H9 (cell line): ENCODE measurements around the gene EFCAB6. TPM values are rescaled to one million over a fixed set of nuclear protein-coding genes. Genes with fewer than 3 reads are reported as not detected.

Source experiments
- DNase-seq: peaks from one replicate; pipeline ENCODE4 v3.0.0-alpha.2; 2017
- H2AFZ ChIP-seq: one replicate; pipeline ENCODE4 v1.6.1; 2013; ENCODE audit warnings: mild to moderate bottlenecking, low read length, control low read depth, moderate library complexity
- H2AK5ac ChIP-seq: 2 replicates; pipeline ENCODE4 v1.6.1; 2013; ENCODE audit warnings: low read length, control low read depth, mixed read lengths; ENCODE audit not compliant: insufficient read length
- H2BK120ac ChIP-seq: one replicate; pipeline ENCODE4 v1.6.1; 2013; ENCODE audit warnings: low read depth, mild to moderate bottlenecking, low read length, control low read depth, inconsistent platforms; ENCODE audit not compliant: poor library complexity, severe bottlenecking
- H2BK12ac ChIP-seq: 2 replicates; pipeline ENCODE4 v1.6.1; 2013; ENCODE audit warnings: low read length, control low read depth, mixed read lengths, low read depth; ENCODE audit not compliant: insufficient read length
- H2BK15ac ChIP-seq: 2 replicates; pipeline ENCODE4 v1.6.1; 2013; ENCODE audit warnings: low read depth, low read length, control low read depth
- H2BK20ac ChIP-seq: one replicate; pipeline ENCODE4 v1.6.1; 2013; ENCODE audit warnings: low read depth, mild to moderate bottlenecking, low read length, control low read depth, inconsistent platforms; ENCODE audit not compliant: poor library complexity, severe bottlenecking
- H2BK5ac ChIP-seq: 2 replicates; pipeline ENCODE4 v1.6.1; 2013; ENCODE audit warnings: low read length, control low read depth, mixed read lengths; ENCODE audit not compliant: insufficient read length
- H3K14ac ChIP-seq: 2 replicates; pipeline ENCODE4 v1.6.1; 2013; ENCODE audit warnings: low read length, control low read depth; ENCODE audit not compliant: insufficient read depth
- H3K18ac ChIP-seq: 2 replicates; pipeline ENCODE4 v1.6.1; 2013; ENCODE audit warnings: low read depth, mild to moderate bottlenecking, mixed read lengths, low read length, control low read depth; ENCODE audit not compliant: insufficient read length
- H3K23ac ChIP-seq: 2 replicates; pipeline ENCODE4 v1.6.1; 2013; ENCODE audit warnings: low read length, control low read depth, mixed read lengths, low read depth; ENCODE audit not compliant: insufficient read length
- H3K23me2 ChIP-seq: 2 replicates; pipeline ENCODE4 v1.6.1; 2013; ENCODE audit warnings: low read depth, mild to moderate bottlenecking, mixed read lengths, low read length, control low read depth; ENCODE audit not compliant: insufficient read length, poor library complexity, severe bottlenecking
- H3K27ac ChIP-seq: 2 replicates; pipeline ENCODE4 v1.5.1; 2013; ENCODE audit warnings: low read length, control low read depth, mixed read lengths, low read depth; ENCODE audit not compliant: insufficient read length
- H3K27me3 ChIP-seq: 2 replicates; pipeline ENCODE4 v1.6.1; 2013; ENCODE audit warnings: low read length, control low read depth, inconsistent platforms; ENCODE audit not compliant: insufficient read depth
- H3K4ac ChIP-seq: 2 replicates; pipeline ENCODE4 v1.6.1; 2013; ENCODE audit warnings: low read depth, mild to moderate bottlenecking, control low read depth, inconsistent platforms, low read length, moderate library complexity
- H3K4me1 ChIP-seq: 2 replicates; pipeline ENCODE4 v1.6.1; 2013; ENCODE audit warnings: low read length, control low read depth, inconsistent platforms; ENCODE audit not compliant: insufficient read depth
- H3K4me2 ChIP-seq: 2 replicates; pipeline ENCODE4 v1.6.1; 2013; ENCODE audit warnings: low read length, control low read depth, mixed read lengths; ENCODE audit not compliant: insufficient read length, insufficient read depth
- H3K56ac ChIP-seq: 2 replicates; pipeline ENCODE4 v1.6.1; 2013; ENCODE audit warnings: low read depth, mild to moderate bottlenecking, mixed read lengths, low read length, control low read depth; ENCODE audit not compliant: insufficient read length
- H3K79me1 ChIP-seq: 2 replicates; pipeline ENCODE4 v1.6.1; 2013; ENCODE audit warnings: low read depth, mild to moderate bottlenecking, moderate library complexity, low read length, control low read depth, inconsistent platforms; ENCODE audit not compliant: insufficient read depth, poor library complexity, severe bottlenecking
- H3K79me2 ChIP-seq: 2 replicates; pipeline ENCODE4 v1.6.1; 2013; ENCODE audit warnings: low read length, control low read depth, inconsistent platforms; ENCODE audit not compliant: insufficient read depth
- H3K9ac ChIP-seq: 2 replicates; pipeline ENCODE4 v1.6.1; 2013; ENCODE audit warnings: low read length, control low read depth, mixed read lengths; ENCODE audit not compliant: insufficient read length; ENCODE audit errors: extremely low read depth
- H3K9me3 ChIP-seq: one replicate; pipeline ENCODE4 v1.6.1; 2013; ENCODE audit warnings: low read depth, low read length, inconsistent platforms; ENCODE audit not compliant: control insufficient read depth
- H3T11ph ChIP-seq: one replicate; pipeline ENCODE4 v1.6.1; 2013; ENCODE audit warnings: mild to moderate bottlenecking, low read length, control low read depth, inconsistent platforms
- H4K20me1 ChIP-seq: one replicate; pipeline ENCODE4 v1.6.1; 2013; ENCODE audit not compliant: control insufficient read depth, insufficient read length, insufficient read depth
- H4K5ac ChIP-seq: 2 replicates; pipeline ENCODE4 v1.6.1; 2013; ENCODE audit warnings: low read depth, mild to moderate bottlenecking, mixed read lengths, low read length, control low read depth; ENCODE audit not compliant: insufficient read length
- H4K8ac ChIP-seq: replicated peaks from 2 replicates; pipeline ENCODE4 v1.6.1; 2013; ENCODE audit warnings: low read length, control low read depth, mixed read lengths, low read depth; ENCODE audit not compliant: insufficient read length
- H4K91ac ChIP-seq: 2 replicates; pipeline ENCODE4 v1.6.1; 2013; ENCODE audit warnings: low read depth, mild to moderate bottlenecking, moderate library complexity, mixed read lengths, low read length, control low read depth; ENCODE audit not compliant: insufficient read length
- H3K27ac Mint-ChIP-seq, 3 experiments: 2 replicates in 2 of 3; 3 replicates in 1 of 3; pipeline ENCODE4 v1.8.0; 2020 to 2021; ENCODE audit warnings: mixed read lengths in 3 of 3, mild to moderate bottlenecking in 1 of 3, moderate library complexity in 1 of 3
- H3K27me3 Mint-ChIP-seq: 2 replicates; pipeline ENCODE4 v1.8.0; 2021; ENCODE audit warnings: low read depth, mild to moderate bottlenecking, moderate library complexity, mixed read lengths
- H3K36me3 Mint-ChIP-seq, 3 experiments: 2 replicates in 2 of 3; 3 replicates in 1 of 3; pipeline ENCODE4 v1.8.0; 2020 to 2021; ENCODE audit warnings: low read depth in 3 of 3, mixed read lengths in 3 of 3; ENCODE audit not compliant: insufficient read depth in 1 of 3
- H3K4me1 Mint-ChIP-seq, 2 experiments: 2 replicates each; pipeline ENCODE4 v1.8.0; 2020; ENCODE audit warnings: mixed read lengths in 2 of 2
- H3K4me3 Mint-ChIP-seq, 2 experiments: 2 replicates in 1 of 2; 3 replicates in 1 of 2; pipeline ENCODE4 v1.8.0; 2020 to 2021; ENCODE audit warnings: mild to moderate bottlenecking in 2 of 2, mixed read lengths in 2 of 2, moderate library complexity in 1 of 2
- H3K9me3 Mint-ChIP-seq, 2 experiments: 2 replicates in 1 of 2; 3 replicates in 1 of 2; pipeline ENCODE4 v1.8.0; 2020; ENCODE audit warnings: mild to moderate bottlenecking in 2 of 2, mixed read lengths in 2 of 2, moderate library complexity in 1 of 2
- WGBS: extraction: QIAGEN DNeasy Blood & Tissue Kit; methylation state at CpG from one replicate; pipeline ENCODE4 v1.1.7; 2013; ENCODE audit warnings: missing lambda C conversion rate, low lambda C conversion rate, mixed read lengths; ENCODE audit not compliant: insufficient read length; ENCODE audit errors: extremely low coverage; 5-methylcytosine and 5-hydroxymethylcytosine counted together
- total RNA-seq: library from RNA; stranded (reverse); gene quantifications from 2 replicates; pipeline ENCODE4 v1.2.1, GENCODE V29; 2021
- TF ChIP-seq, protein P1 (sequence below): fragments of 200-600 bp; sonication (generic); conservative IDR thresholded peaks from 3 replicates; pipeline ENCODE4 v1.8.0; 2021; ENCODE audit warnings: antibody characterized with exemption, mild to moderate bottlenecking

The EFCAB6 gene
- total RNA-seq, 1 experiment from 2014 or later: 0.31 TPM

DNA sequence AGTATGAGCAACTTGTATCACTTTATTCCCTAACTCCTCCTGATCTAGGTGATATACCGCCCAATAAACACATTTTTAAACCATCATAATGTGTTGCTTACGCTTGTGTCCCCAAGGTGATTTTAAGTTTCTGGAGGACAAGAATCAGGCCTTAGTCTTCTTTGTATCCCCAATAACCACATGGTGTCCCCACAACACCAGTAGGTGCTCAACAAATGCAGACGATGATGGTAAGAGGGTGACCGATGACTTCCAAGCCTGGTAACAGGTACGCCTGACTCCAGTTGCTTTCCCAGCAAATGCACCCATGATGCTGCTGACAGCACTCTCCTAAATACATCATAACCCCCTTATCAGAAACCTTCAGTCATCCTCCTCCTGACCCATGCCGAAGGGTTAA lies 64.2 kb downstream of the EFCAB6 start:
- Histone ChIP-seq H3K4ac (no peak overlapping the region), H3K27me3 (no peaks in the 10 kb centered on the region), H3K23me2 (no peaks in the 10 kb centered on the region), H4K5ac (no peak overlapping the region), H2BK20ac (no peak overlapping the region), H3K18ac (no peak overlapping the region), H3K56ac (no peak overlapping the region), H4K20me1 (no peaks in the 10 kb centered on the region), H3K79me2 (no peaks in the 10 kb centered on the region), H3K4me2 (no peak overlapping the region), H2BK15ac (no peak overlapping the region), H3T11ph (no peak overlapping the region), H2BK120ac (no peak overlapping the region), H2BK12ac (no peak overlapping the region), H3K79me1 (no peaks in the 10 kb centered on the region), H4K8ac (no peak overlapping the region), H3K9me3 (no peaks in the 10 kb centered on the region), H3K9ac (no peak overlapping the region), H2AK5ac (no peak overlapping the region), H3K14ac (no peak overlapping the region), H3K4me1 (peaks cover 9% of the 10 kb centered on the region), H2BK5ac (no peak overlapping the region), H3K27ac (no peak overlapping the region), H2AFZ (no peak overlapping the region), H3K23ac (no peak overlapping the region), H4K91ac (no peak overlapping the region)
- TF ChIP-seq, protein P1, sequence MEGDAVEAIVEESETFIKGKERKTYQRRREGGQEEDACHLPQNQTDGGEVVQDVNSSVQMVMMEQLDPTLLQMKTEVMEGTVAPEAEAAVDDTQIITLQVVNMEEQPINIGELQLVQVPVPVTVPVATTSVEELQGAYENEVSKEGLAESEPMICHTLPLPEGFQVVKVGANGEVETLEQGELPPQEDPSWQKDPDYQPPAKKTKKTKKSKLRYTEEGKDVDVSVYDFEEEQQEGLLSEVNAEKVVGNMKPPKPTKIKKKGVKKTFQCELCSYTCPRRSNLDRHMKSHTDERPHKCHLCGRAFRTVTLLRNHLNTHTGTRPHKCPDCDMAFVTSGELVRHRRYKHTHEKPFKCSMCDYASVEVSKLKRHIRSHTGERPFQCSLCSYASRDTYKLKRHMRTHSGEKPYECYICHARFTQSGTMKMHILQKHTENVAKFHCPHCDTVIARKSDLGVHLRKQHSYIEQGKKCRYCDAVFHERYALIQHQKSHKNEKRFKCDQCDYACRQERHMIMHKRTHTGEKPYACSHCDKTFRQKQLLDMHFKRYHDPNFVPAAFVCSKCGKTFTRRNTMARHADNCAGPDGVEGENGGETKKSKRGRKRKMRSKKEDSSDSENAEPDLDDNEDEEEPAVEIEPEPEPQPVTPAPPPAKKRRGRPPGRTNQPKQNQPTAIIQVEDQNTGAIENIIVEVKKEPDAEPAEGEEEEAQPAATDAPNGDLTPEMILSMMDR: peak; percentile 23; the same call in 1 of the 3 replicates
- no peak overlapping the region for H3K27ac Mint-ChIP-seq
- H3K4me1 Mint-ChIP-seq: peaks cover 22 to 30% of the 10 kb centered on the region in 2 experiments
- peaks cover 13% of the 10 kb centered on the region for H3K27me3 Mint-ChIP-seq
- no peak overlapping the region for H3K4me3 Mint-ChIP-seq
- DNase-seq: no peak
- H3K36me3 Mint-ChIP-seq: no peaks in the 10 kb centered on the region
- no CpG with 5 or more reads among the region's 6 CpGs for WGBS
- no peaks in the 10 kb centered on the region for H3K9me3 Mint-ChIP-seq
